Transverse colon (tissue), 3 donors: ENCODE measurements around the gene NDE1.

Experiments used
- CTCF ChIP-seq, 5 experiments: fragments of 200-600 bp in 3 of 5; fragments of 450-650 bp in 2 of 5; sonication (generic) in 3 of 5; IDR thresholded peaks; 1 replicate in 2 of 5; 2 replicates in 3 of 5; pipeline ENCODE4 v1.5.1; 2016 to 2017; ENCODE audit warnings: antibody characterized with exemption in 5 of 5, inconsistent platforms in 3 of 5, mild to moderate bottlenecking in 2 of 5, moderate library complexity in 1 of 5
- EP300 ChIP-seq: sonication (generic); formaldehyde crosslinking; IDR thresholded peaks from one replicate; pipeline ENCODE4 v1.6.1; 2017; ENCODE audit warnings: antibody characterized with exemption, low read depth
- POLR2A ChIP-seq: fragments of 450-650 bp; IDR thresholded peaks from one replicate; pipeline ENCODE4 v1.6.1; 2016; ENCODE audit warnings: antibody characterized with exemption, mild to moderate bottlenecking, moderate library complexity

DNA sequence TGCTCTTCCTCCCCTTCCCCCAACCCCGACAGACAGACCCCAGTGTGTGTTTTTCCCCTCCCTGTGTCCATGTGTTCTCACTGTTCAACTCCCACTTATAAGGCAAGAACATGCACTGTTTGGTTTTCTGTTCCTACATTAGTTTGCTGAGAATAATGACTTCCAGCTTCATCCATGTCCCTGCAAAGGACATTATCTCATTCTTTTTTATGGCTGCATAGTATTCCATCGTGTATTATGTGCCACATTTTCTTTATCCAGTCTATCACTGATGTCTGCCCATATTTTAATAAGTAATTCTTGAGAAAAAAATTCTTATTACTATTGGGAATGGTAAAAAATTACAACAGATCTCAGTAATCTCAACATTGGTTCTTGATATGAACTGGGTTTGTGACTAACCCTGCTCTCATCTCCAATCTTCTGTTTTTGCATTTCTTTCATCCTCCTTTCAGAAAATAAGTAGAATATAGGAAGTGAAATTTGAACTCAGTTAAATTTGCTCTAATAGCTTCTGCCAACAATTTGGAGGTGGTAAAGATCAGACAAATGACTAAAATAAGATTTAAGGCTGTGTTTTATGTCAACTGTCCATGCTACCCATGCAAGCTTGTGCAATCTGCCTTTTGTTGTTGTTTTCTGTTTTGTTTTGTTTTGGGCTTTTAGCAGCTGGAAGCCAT is 18.2 kb upstream of the NDE1 start:
- TF ChIP-seq CTCF (IDR thresholded peaks at IDR 0.05) (no peak), POLR2A (no peak), EP300 (no peak)
